CD8-positive, alpha-beta memory T cell (primary cell): ENCODE results near the gene OTUB2. TPM values are rescaled to one million over a fixed set of nuclear protein-coding genes. Genes with fewer than 3 reads are reported as not detected.
A peak's percentile ranks its signal among the peaks of the same experiment; 100 is the strongest.

Experiments used
- CTCF ChIA-PET: fragments of 350-600 bp; sonication (Branson Sonifier 250); formaldehyde crosslinking; loops from one replicate; lab custom pipeline; 2021; ENCODE audit warnings: antibody characterized with exemption; lab: Charles Lee
- POLR2A ChIA-PET: fragments of 350-600 bp; sonication (Branson Sonifier 250); formaldehyde crosslinking; loops from one replicate; lab custom pipeline; 2021; ENCODE audit warnings: antibody characterized with exemption; lab: Charles Lee
- DNase-seq, 5 donors: peaks; one replicate each; pipeline versions ENCODE4 v3.0.0 to v3.0.0-alpha.2; 2020 to 2022; ENCODE audit warnings: mixed read lengths in 1 of 5
- H3K27ac ChIP-seq: one replicate; pipeline ENCODE4 v1.7.0; 2013; ENCODE audit warnings: low read depth, mild to moderate bottlenecking, low read length, moderate library complexity
- H3K27me3 ChIP-seq: 2 replicates; pipeline ENCODE4 v1.7.0; 2013; ENCODE audit warnings: low read length, mild to moderate bottlenecking; ENCODE audit not compliant: insufficient read depth, poor library complexity, severe bottlenecking
- H3K36me3 ChIP-seq: 2 replicates; pipeline ENCODE4 v1.7.0; 2013; ENCODE audit warnings: mild to moderate bottlenecking, low read length, moderate library complexity; ENCODE audit not compliant: insufficient read depth
- H3K4me1 ChIP-seq: 2 replicates; pipeline ENCODE4 v1.7.0; 2013; ENCODE audit warnings: mild to moderate bottlenecking, low read length, moderate library complexity; ENCODE audit not compliant: insufficient read depth
- H3K4me3 ChIP-seq: 2 replicates; pipeline ENCODE4 v1.7.0; 2013; ENCODE audit warnings: mild to moderate bottlenecking, low read length
- H3K9me3 ChIP-seq: 2 replicates; pipeline ENCODE4 v1.7.0; 2013; ENCODE audit warnings: mild to moderate bottlenecking, low read length
- H3K27ac Mint-ChIP-seq, 8 donors: one replicate each; pipeline ENCODE4 v1.8.0; 2020 to 2021; ENCODE audit warnings: mixed read lengths in 8 of 8, mild to moderate bottlenecking in 6 of 8, inconsistent platforms in 3 of 8, moderate library complexity in 3 of 8
- H3K27me3 Mint-ChIP-seq, 2 donors: one replicate each; pipeline ENCODE4 v1.8.0; 2020 to 2021; ENCODE audit warnings: mixed read lengths in 2 of 2, mild to moderate bottlenecking in 1 of 2, moderate library complexity in 1 of 2
- H3K36me3 Mint-ChIP-seq, 3 donors: one replicate each; pipeline ENCODE4 v1.8.0; 2020 to 2021; ENCODE audit warnings: mixed read lengths in 3 of 3, inconsistent platforms in 1 of 3, mild to moderate bottlenecking in 1 of 3
- H3K4me1 Mint-ChIP-seq, 3 donors: one replicate each; pipeline ENCODE4 v1.8.0; 2020 to 2021; ENCODE audit warnings: mixed read lengths in 3 of 3, inconsistent platforms in 1 of 3, mild to moderate bottlenecking in 1 of 3
- H3K4me3 Mint-ChIP-seq, 7 donors: one replicate each; pipeline ENCODE4 v1.8.0; 2020 to 2021; ENCODE audit warnings: mixed read lengths in 7 of 7, mild to moderate bottlenecking in 6 of 7, moderate library complexity in 4 of 7, inconsistent platforms in 2 of 7
- H3K9me3 Mint-ChIP-seq, 5 donors: one replicate each; pipeline ENCODE4 v1.8.0; 2020 to 2022; ENCODE audit warnings: mixed read lengths in 5 of 5, mild to moderate bottlenecking in 3 of 5, moderate library complexity in 2 of 5, inconsistent platforms in 1 of 5
- polyA plus RNA-seq: library from polyadenylated mRNA; unstranded; fragments of 300-500 nt; fragmentation: Illumina TruSeq; gene quantifications from one replicate; pipeline ENCODE4 v1.2.3, GENCODE V29; 2021
- total RNA-seq, 2 experiments: library from RNA; stranded (reverse); gene quantifications; one replicate each; pipeline ENCODE4 v1.2.3, GENCODE V29; 2021

Gene OTUB2
- total and polyA plus RNA-seq, 3 experiments from 2014 or later, result 0.12 to 1.8 (median 1.1) TPM

- peaks cover 0 to 3% (median 2%) of the 10 kb centered on the region in 3 donors for H3K4me1 Mint-ChIP-seq
- H3K4me3 ChIP-seq, result no peak overlapping the region
- no peaks in the 10 kb centered on the region for H3K27me3 ChIP-seq
- H3K27ac ChIP-seq, result no peak overlapping the region
- ChIA-PET CTCF (interaction anchor here (1.1 kb wide), 1 partner anchor 37 kb away, joined by 4 read pairs; the partner anchor contains the start of genes DDX24 and IFI27L1), POLR2A (no interaction called here)
- H3K36me3 Mint-ChIP-seq, result peaks cover 5 to 50% (median 12%) of the 10 kb centered on the region in 3 donors
- no peak for DNase-seq
- H3K9me3 ChIP-seq, result no peaks in the 10 kb centered on the region
- H3K36me3 ChIP-seq, result peaks cover 32% of the 10 kb centered on the region
- H3K9me3 Mint-ChIP-seq, result no peaks in the 10 kb centered on the region
- no peak overlapping the region for H3K4me3 Mint-ChIP-seq
- H3K27me3 Mint-ChIP-seq, result peaks cover 0 to 2% of the 10 kb centered on the region in 2 donors
- H3K27ac Mint-ChIP-seq, result peak overlapping the region in 3 of 8 donors; percentile 37 to 70 (median 43)
- no peaks in the 10 kb centered on the region for H3K4me1 ChIP-seq
Measured at GRCh38 chr14:94043756-94044475, 17.8 kb downstream of the OTUB2 start.

DNA sequence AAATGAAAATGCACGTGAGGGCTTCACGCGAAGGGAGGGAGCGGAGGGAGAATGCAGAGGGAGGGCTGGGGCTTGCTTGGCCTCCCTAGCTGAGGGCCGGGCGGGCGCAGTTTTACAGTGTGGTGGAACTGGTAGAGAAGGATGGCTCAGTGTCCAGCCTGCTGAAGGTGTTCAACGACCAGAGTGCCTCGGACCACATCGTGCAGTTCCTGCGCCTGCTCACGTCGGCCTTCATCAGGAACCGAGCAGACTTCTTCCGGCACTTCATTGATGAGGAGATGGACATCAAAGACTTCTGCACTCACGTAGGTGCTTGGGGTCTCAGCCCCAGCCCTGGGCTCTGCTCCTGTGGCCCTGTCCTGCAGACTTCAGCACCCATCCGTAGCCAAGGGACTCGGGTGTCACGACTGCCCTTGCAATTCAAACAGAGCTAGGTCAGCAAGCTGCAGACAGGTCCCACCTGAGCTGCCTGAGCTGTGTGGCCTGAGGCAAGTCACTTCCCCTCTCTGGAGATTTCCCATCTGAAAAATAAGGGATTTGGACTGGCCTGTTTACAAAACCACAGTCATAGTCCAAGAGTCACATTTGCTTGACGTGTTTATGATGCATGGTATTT lies 18.4 kb downstream of the OTUB2 start:
- H3K4me3 Mint-ChIP-seq, result no peak overlapping the region
- CTCF ChIA-PET, result interaction anchor here (1.1 to 1.2 kb wide), 3 partner anchors 8 to 37 kb away, joined by 4 read pairs; partner anchors contain the start of genes DDX24 and IFI27L1
- no peaks in the 10 kb centered on the region for H3K9me3 Mint-ChIP-seq
- Histone ChIP-seq H3K4me1 (no peaks in the 10 kb centered on the region), H3K9me3 (no peaks in the 10 kb centered on the region), H3K27ac (no peak overlapping the region), H3K36me3 (peaks cover 37% of the 10 kb centered on the region), H3K4me3 (no peak overlapping the region), H3K27me3 (no peaks in the 10 kb centered on the region)
- POLR2A ChIA-PET, result no interaction called here
- peak overlapping the region in 1 of 8 donors; percentile 70 for H3K27ac Mint-ChIP-seq
- peaks cover 0 to 3% (median 2%) of the 10 kb centered on the region in 3 donors for H3K4me1 Mint-ChIP-seq
- peaks cover 5 to 57% (median 12%) of the 10 kb centered on the region in 3 donors for H3K36me3 Mint-ChIP-seq
- peaks cover 0 to 2% of the 10 kb centered on the region in 2 donors for H3K27me3 Mint-ChIP-seq
- DNase-seq, result no peak

- Mint-ChIP-seq H3K4me1 (peaks cover 0 to 3% (median 2%) of the 10 kb centered on the region in 3 donors), H3K27me3 (peaks cover 0 to 2% of the 10 kb centered on the region in 2 donors), H3K9me3 (no peaks in the 10 kb centered on the region), H3K36me3 (peaks cover 5 to 62% (median 12%) of the 10 kb centered on the region in 3 donors), H3K4me3 (no peak overlapping the region), H3K27ac (peak overlapping the region in 2 of 8 donors; percentile 24 to 65)
- Histone ChIP-seq H3K4me3 (no peak overlapping the region), H3K36me3 (peaks cover 42% of the 10 kb centered on the region), H3K4me1 (no peaks in the 10 kb centered on the region), H3K27me3 (no peaks in the 10 kb centered on the region), H3K27ac (no peak overlapping the region), H3K9me3 (no peaks in the 10 kb centered on the region)
- POLR2A ChIA-PET, result no interaction called here
- CTCF ChIA-PET, result interaction anchor here (1.1 to 1.2 kb wide), 3 partner anchors 8 to 36 kb away, joined by 4 read pairs; partner anchors contain the start of genes DDX24 and IFI27L1
- DNase-seq, result no peak
Measured at GRCh38 chr14:94045101-94045500, 19.0 kb downstream of the OTUB2 start.

GRCh38 chr14:94045563-94046345 lies 19.6 kb downstream of the OTUB2 start:
- no peaks in the 10 kb centered on the region for H3K4me1 ChIP-seq
- no peaks in the 10 kb centered on the region for H3K9me3 ChIP-seq
- Mint-ChIP-seq H3K9me3 (no peaks in the 10 kb centered on the region), H3K36me3 (peaks cover 5 to 69% (median 16%) of the 10 kb centered on the region in 3 donors), H3K4me1 (peaks cover 0 to 2% (median under 1%) of the 10 kb centered on the region in 3 donors), H3K27me3 (peaks cover 0 to 2% of the 10 kb centered on the region in 2 donors), H3K27ac (peak overlapping the region in 2 of 8 donors; percentile 41 to 65), H3K4me3 (no peak overlapping the region)
- H3K4me3 ChIP-seq, result no peak overlapping the region
- peaks cover 49% of the 10 kb centered on the region for H3K36me3 ChIP-seq
- ChIA-PET CTCF (interaction anchor here (1.1 to 1.2 kb wide), 2 partner anchors 9 kb away, joined by 4 read pairs; no protein-coding TSS in a partner anchor), POLR2A (no interaction called here)
- H3K27ac ChIP-seq, result no peak overlapping the region
- DNase-seq, result no peak
- no peaks in the 10 kb centered on the region for H3K27me3 ChIP-seq

GRCh38 chr14:94046696-94047250 lies 20.6 kb downstream of the OTUB2 start:
- DNase-seq, result no peak
- Mint-ChIP-seq H3K4me1 (peaks cover 0 to 4% (median 2%) of the 10 kb centered on the region in 3 donors), H3K27ac (peak overlapping the region in 2 of 8 donors; percentile 42 to 50), H3K9me3 (no peaks in the 10 kb centered on the region), H3K4me3 (no peak overlapping the region), H3K27me3 (peaks cover 0 to 2% of the 10 kb centered on the region in 2 donors), H3K36me3 (peaks cover 12 to 79% (median 25%) of the 10 kb centered on the region in 3 donors)
- H3K27ac ChIP-seq, result no peak overlapping the region
- H3K27me3 ChIP-seq, result no peaks in the 10 kb centered on the region
- no peak overlapping the region for H3K4me3 ChIP-seq
- no peaks in the 10 kb centered on the region for H3K4me1 ChIP-seq
- no peaks in the 10 kb centered on the region for H3K9me3 ChIP-seq
- CTCF ChIA-PET, result no interaction called here
- POLR2A ChIA-PET, result no interaction called here
- H3K36me3 ChIP-seq, result peaks cover 59% of the 10 kb centered on the region

GRCh38 chr14:94047581-94047980 lies 21.4 kb downstream of the OTUB2 start:
- Histone ChIP-seq H3K4me1 (no peaks in the 10 kb centered on the region), H3K9me3 (no peaks in the 10 kb centered on the region), H3K27ac (no peak overlapping the region), H3K36me3 (peaks cover 67% of the 10 kb centered on the region), H3K27me3 (no peaks in the 10 kb centered on the region), H3K4me3 (no peak overlapping the region)
- peak overlapping the region in 3 of 8 donors; percentile 15 to 57 (median 42) for H3K27ac Mint-ChIP-seq
- DNase-seq, result no peak
- no peak overlapping the region for H3K4me3 Mint-ChIP-seq
- no peaks in the 10 kb centered on the region for H3K9me3 Mint-ChIP-seq
- peaks cover 12 to 87% (median 31%) of the 10 kb centered on the region in 3 donors for H3K36me3 Mint-ChIP-seq
- ChIA-PET POLR2A (no interaction called here), CTCF (interaction anchor here (0.9 to 2.1 kb wide), 2 partner anchors 11 to 89 kb away, joined by 3 to 7 read pairs; no protein-coding TSS in a partner anchor)
- H3K4me1 Mint-ChIP-seq, result peaks cover 0 to 4% (median 3%) of the 10 kb centered on the region in 3 donors
- H3K27me3 Mint-ChIP-seq, result peaks cover 0 to 2% of the 10 kb centered on the region in 2 donors
